AG08396 (cell line): ENCODE data around the gene MSX1.
A peak's percentile ranks its signal among the peaks of the same experiment; 100 is the strongest.

ENCODE experiments used
- DNase-seq: peaks from one replicate; pipeline ENCODE4 v3.0.0; 2012; ENCODE audit warnings: low spot score, mixed read lengths

MSX1 gene

GRCh38 chr4:4869731-4870571, 10.5 kb downstream of the MSX1 start:
- DNase-seq: peak; percentile 33

GRCh38 chr4:4870576-4871241, 11.2 kb downstream of the MSX1 start:
- DNase-seq: no peak

GRCh38 chr4:4871242-4871572, 11.7 kb downstream of the MSX1 start:
- DNase-seq: no peak

GRCh38 chr4:4871573-4872313, 12.3 kb downstream of the MSX1 start:
- DNase-seq: peak; percentile 27

GRCh38 chr4:4872314-4872903, 12.9 kb downstream of the MSX1 start:
- no peak for DNase-seq

- no peak for DNase-seq
Measured at GRCh38 chr4:4873203-4873602, 13.7 kb downstream of the MSX1 start.

GRCh38 chr4:4874254-4874653, 14.8 kb downstream of the MSX1 start:
- DNase-seq: no peak

GRCh38 chr4:4875147-4875546, 15.7 kb downstream of the MSX1 start:
- DNase-seq: no peak

- DNase-seq: no peak
Measured at GRCh38 chr4:4875611-4876010, 16.1 kb downstream of the MSX1 start.

GRCh38 chr4:4876945-4877661, 17.6 kb downstream of the MSX1 start:
- no peak for DNase-seq

GRCh38 chr4:4880492-4880891, 21.0 kb downstream of the MSX1 start:
- no peak for DNase-seq

GRCh38 chr4:4881432-4881831, 22.0 kb downstream of the MSX1 start:
- DNase-seq: no peak

GRCh38 chr4:4884611-4885010, 25.1 kb downstream of the MSX1 start:
- no peak for DNase-seq

- DNase-seq: no peak
Measured at GRCh38 chr4:4887426-4887825, 28.0 kb downstream of the MSX1 start.

- no peak for DNase-seq
Measured at GRCh38 chr4:4888695-4889094, 29.2 kb downstream of the MSX1 start.

GRCh38 chr4:4889781-4890180, 30.3 kb downstream of the MSX1 start:
- DNase-seq: no peak

GRCh38 chr4:4890574-4891255, 31.2 kb downstream of the MSX1 start:
- DNase-seq: no peak

GRCh38 chr4:4893721-4894120, 34.3 kb downstream of the MSX1 start:
- no peak for DNase-seq

- no peak for DNase-seq
Measured at GRCh38 chr4:4899202-4899925, 39.9 kb downstream of the MSX1 start.

- DNase-seq: no peak
Measured at GRCh38 chr4:4901877-4902276, 42.4 kb downstream of the MSX1 start.

GRCh38 chr4:4912155-4912554, 52.7 kb downstream of the MSX1 start:
- no peak for DNase-seq
